Measurements from ENCODE around the gene MAPRE3. TPM values are rescaled to one million over a fixed set of nuclear protein-coding genes. Genes with fewer than 3 reads are reported as not detected.
A peak's percentile ranks its signal among the peaks of the same experiment; 100 is the strongest.
"Not testable (repeated sequence)": the region's sequence is repeated elsewhere in the genome, so short reads cannot be mapped to it uniquely, and the experiment has no call there.

MAPRE3 gene
- total RNA-seq, 2 donors from 2014 or later = 35.3 to 43.1 TPM

DNA sequence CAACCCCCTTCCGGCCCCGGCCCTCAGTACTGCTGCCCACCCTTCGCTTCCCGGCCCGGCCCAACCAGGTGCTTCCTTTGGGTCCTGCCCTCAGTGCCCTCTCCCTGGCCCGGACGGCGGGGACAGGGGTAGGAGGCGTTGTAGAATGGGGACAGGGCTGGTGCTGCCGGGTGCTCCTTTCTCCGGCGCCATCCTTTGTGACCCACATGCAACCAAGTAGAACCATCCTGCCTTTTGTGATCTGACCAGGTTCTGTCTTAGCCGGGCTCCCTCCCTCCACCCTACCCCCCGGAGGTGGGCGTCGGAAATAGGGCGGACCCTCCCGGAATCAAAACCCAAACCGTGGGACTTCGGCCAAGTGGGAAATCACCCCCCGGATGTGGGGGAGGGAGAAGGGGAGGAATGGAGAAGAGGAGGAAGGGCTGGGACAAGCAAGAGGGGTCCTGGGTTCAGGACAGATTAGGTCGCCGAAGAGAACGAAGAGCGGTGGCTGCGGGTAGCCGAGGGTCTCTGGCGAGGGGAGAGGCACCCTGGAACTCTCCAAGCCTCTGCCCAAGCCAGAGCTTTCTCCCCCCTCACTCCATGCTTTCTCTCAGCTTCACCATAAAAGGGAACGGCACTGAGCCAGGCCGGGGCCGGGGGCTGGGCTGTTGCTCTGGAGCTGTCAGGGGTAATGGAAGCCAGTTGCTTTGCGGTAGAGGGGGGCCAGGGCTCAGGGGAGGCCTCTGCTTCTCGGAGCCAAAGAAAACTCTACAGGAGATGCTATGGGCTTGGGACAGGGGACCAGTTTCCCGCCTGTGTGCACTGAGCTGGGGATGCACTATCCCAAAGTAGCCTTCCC, 101.8 kb downstream of the MAPRE3 start:
- intact Hi-C loops (cut with DNase I) = loop anchor here in 1 of 2 donors (2.0 kb wide), 1 partner anchor 21 kb away; the partner anchor contains the start of gene AGBL5
- DNase-seq = peak; percentile 73
- ATAC-seq = peak; percentile 56 to 57

DNA sequence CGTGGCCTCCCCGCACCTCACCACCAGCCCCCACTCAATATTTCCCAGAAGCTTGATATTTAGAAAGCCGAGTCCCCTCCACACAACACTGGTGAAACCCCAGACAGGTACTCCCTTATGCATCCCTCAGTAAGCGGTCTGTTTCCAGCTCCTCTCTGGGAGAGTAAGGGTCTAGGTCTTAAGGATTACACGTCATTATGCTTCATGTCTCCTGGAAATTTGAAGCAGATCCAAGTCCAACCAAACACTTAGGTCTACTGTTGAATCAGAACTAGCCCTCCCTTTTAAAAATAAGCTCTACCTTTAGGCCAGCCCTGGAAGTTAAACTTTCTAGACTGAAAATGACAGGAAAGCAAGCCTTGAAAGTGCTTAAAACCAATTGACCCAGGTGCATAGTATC, 102.5 kb downstream of the MAPRE3 start:
- no peak for ATAC-seq
- no peak for DNase-seq
- intact Hi-C loops (cut with DNase I) = no loop called here

DNA sequence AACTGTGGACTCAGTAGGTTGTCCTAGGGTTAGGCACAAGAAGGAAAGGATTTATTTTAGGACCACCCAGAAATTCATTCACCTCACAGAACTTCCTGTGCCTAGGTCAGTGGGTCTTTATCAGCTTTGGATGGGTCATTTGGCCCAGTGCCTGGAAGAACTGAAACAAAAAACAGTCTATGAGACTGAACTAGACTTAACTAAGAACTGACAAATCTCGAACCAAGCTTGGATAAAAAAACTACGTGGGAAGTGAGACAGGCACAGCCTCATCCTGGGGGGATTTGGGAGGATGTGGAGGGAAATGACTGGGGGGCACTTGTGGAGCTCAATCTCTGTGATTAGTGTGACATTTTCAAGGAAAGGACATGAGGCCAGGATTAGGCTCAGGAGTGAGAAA, 103.3 kb downstream of the MAPRE3 start:
- no peak for ATAC-seq
- intact Hi-C loops (cut with DNase I) = no loop called here

DNA sequence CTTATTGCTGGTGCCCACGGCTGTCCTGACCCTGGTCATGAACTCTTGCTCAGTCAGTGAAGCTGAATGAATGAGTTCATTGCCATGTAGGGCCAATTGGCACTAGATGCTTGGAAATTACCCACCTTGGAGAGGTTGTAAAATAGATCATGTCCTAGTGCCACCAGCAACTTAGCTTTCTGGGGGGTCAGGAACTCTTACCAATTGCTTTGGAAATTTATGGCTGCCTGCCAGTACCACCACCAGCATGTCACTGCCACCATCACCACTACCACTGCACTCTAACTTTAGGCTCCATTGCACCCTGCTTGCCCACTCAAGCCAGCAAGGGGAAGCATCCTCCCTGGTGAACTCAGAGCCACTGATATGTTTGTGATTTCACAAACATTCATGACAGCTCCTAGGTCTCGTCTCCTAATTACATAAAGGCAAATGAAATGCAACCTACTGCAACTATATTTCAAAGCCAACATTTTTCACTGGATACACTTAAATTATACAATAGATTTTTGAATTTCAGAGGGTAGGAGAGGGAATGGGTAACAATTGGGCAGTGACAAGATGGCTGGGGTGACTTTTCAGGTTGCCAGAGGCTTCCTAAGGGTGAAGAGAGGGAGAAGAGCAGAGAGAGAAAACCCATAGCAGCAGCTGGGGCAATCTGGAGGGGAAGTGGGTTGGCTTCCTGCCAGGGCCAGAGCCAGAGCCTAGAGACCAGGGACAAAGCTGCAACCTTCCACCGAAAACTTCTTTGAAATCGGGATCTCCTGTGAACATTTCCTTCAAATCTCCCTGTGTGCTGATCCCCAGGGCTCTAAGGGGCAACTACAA, 104.5 kb downstream of the MAPRE3 start:
- ATAC-seq = no peak
- intact Hi-C loops (cut with DNase I) = no loop called here
- DNase-seq = peak; percentile 67

More for the DNA sequence above, 103.3 kb downstream of the MAPRE3 start:
- DNase-seq = no peak

DNA sequence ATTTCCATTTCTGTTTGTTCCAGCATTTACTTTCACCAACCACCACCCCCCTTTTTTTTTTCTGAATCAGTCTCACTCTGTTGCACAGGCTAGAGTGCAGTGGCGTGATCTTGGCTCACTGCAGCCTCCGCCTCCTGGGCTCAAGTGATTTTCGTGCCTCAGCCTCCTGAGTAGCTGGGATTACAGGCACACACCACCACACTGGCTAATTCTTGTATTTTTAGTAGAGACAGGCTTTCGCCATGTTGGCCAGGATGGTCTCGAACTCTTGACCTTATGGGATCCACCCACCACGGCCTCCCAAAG, 105.1 kb downstream of the MAPRE3 start:
- ATAC-seq; DNase-seq; intact Hi-C loops (cut with DNase I): not testable (repeated sequence)

DNA sequence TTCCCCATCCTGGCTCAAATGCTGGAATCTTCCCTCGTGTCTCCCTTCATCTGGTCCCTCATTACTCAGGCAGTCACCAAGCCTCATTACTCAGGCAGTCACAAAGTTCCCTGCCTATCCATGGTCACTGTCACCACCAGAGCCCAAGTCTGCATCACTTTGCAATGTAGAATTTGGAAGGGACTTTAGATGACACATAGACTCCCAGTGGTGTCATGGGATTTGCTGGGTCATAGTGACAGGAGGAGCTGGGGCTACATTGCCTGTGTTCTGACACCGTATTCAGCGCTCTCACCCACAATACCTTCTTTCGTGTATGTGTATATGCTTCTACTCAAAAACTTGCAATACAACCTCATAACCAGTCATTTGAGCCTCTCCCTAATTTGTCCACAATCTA, 105.9 kb downstream of the MAPRE3 start:
- intact Hi-C loops (cut with DNase I) = no loop called here
- ATAC-seq = no peak
- DNase-seq = no peak

Other genes starting within 250 kb of the MAPRE3 start
- gene SLC35F6, start 206.4 kb upstream of the MAPRE3 start, total RNA-seq = 10 to 100 TPM; 26.4 to 35.5 TPM
- gene CENPA, start 184.6 kb upstream of the MAPRE3 start, total RNA-seq = under 1 TPM in 1 of 2 donors, not detected in 1; 0.38 TPM
- gene DPYSL5, start 122.5 kb upstream of the MAPRE3 start, total RNA-seq = not detected
- 10 to 100 TPM; 39.1 to 66.5 TPM for gene TMEM214, start 62.3 kb downstream of the MAPRE3 start, total RNA-seq
- gene AGBL5, start 81.0 kb downstream of the MAPRE3 start, total RNA-seq = 10 to 100 TPM in 1 of 2 donors, 1 to 10 TPM in 1; 8.4 to 12.0 TPM
- gene OST4, start 101.0 kb downstream of the MAPRE3 start, total RNA-seq = 100 to 1,000 TPM; 364 to 404 TPM
- 10 to 100 TPM; 41.1 to 46.6 TPM for gene EMILIN1, start 108.0 kb downstream of the MAPRE3 start, total RNA-seq
- gene KHK, start 116.1 kb downstream of the MAPRE3 start, total RNA-seq = 1 to 10 TPM; 3.0 to 4.3 TPM
- 1 to 10 TPM; 5.6 to 5.9 TPM for gene CGREF1, start 148.5 kb downstream of the MAPRE3 start, total RNA-seq
- gene ABHD1, start 153.2 kb downstream of the MAPRE3 start, total RNA-seq = 1 to 10 TPM; 1.1 to 3.2 TPM
- gene PREB, start 164.0 kb downstream of the MAPRE3 start, total RNA-seq = 10 to 100 TPM; 50.1 to 51.5 TPM
- not detected for gene PRR30, start 168.8 kb downstream of the MAPRE3 start, total RNA-seq
- under 1 TPM in 1 of 2 donors, not detected in 1; 0.24 TPM for gene TCF23, start 178.4 kb downstream of the MAPRE3 start, total RNA-seq
- gene ATRAID, start 241.4 kb downstream of the MAPRE3 start, total RNA-seq = 100 to 1,000 TPM; 106 to 125 TPM
- 10 to 100 TPM; 20.0 to 21.4 TPM for gene SLC5A6, start 241.6 kb downstream of the MAPRE3 start, total RNA-seq
- 10 to 100 TPM; 12.7 to 15.2 TPM for gene CAD, start 246.7 kb downstream of the MAPRE3 start, total RNA-seq